Measurements from ENCODE around the gene GPR84.

GPR84 gene

GRCh38 chr12:54398218-54398617 lies 33.9 kb upstream of the GPR84 start:
- Histone ChIP-seq H3K4me3 (ENCODE audit: low read length) (no peak overlapping the region), H3K79me2 (ENCODE audit: low read length) (no peaks in the 10 kb centered on the region), H3K9me2 (replicated peaks; ENCODE audit: insufficient read depth, low read length) (no peaks in the 10 kb centered on the region), H3K27me3 (replicated peaks; ENCODE audit: insufficient read depth, low read length) (no peaks in the 10 kb centered on the region), H3K4me2 (ENCODE audit: low read depth, low read length) (no peak overlapping the region), H2AFZ (ENCODE audit: low read length) (no peak overlapping the region), H4K20me1 (ENCODE audit: insufficient read depth, low read length) (no peaks in the 10 kb centered on the region), H3K27ac (ENCODE audit: low read length) (no peak overlapping the region), H3K9me3 (replicated peaks; ENCODE audit: insufficient read depth, low read length) (no peaks in the 10 kb centered on the region), H3K36me3 (replicated peaks; ENCODE audit: insufficient read depth, low read length) (no peaks in the 10 kb centered on the region), H3K4me1 (ENCODE audit: low read length) (no peaks in the 10 kb centered on the region), H3K9ac (ENCODE audit: low read length) (no peak overlapping the region), H3F3A (ENCODE audit: insufficient read depth, low read length) (no peaks in the 10 kb centered on the region)
- DNase-seq: no peak
- TF ChIP-seq EZH2phosphoT487 (IDR thresholded peaks at IDR 0.05; ENCODE audit: low read length) (no peak), EZH2 (optimal IDR thresholded peaks at IDR 0.05; ENCODE audit: low read depth, low read length) (no peak), CTCF (IDR thresholded peaks at IDR 0.05; ENCODE audit: low read length) (no peak)

- Histone ChIP-seq H2AFZ (ENCODE audit: low read length) (no peak overlapping the region), H3K9me2 (replicated peaks; ENCODE audit: insufficient read depth, low read length) (no peaks in the 10 kb centered on the region), H3K4me1 (ENCODE audit: low read length) (no peaks in the 10 kb centered on the region), H3K9ac (ENCODE audit: low read length) (no peak overlapping the region), H3K4me2 (ENCODE audit: low read depth, low read length) (no peak overlapping the region), H3K36me3 (replicated peaks; ENCODE audit: insufficient read depth, low read length) (no peaks in the 10 kb centered on the region), H3K4me3 (ENCODE audit: low read length) (no peak overlapping the region), H3K27ac (ENCODE audit: low read length) (no peak overlapping the region), H3K79me2 (ENCODE audit: low read length) (no peaks in the 10 kb centered on the region), H3K9me3 (replicated peaks; ENCODE audit: insufficient read depth, low read length) (no peaks in the 10 kb centered on the region), H3K27me3 (replicated peaks; ENCODE audit: insufficient read depth, low read length) (no peaks in the 10 kb centered on the region), H4K20me1 (ENCODE audit: insufficient read depth, low read length) (no peaks in the 10 kb centered on the region), H3F3A (ENCODE audit: insufficient read depth, low read length) (no peaks in the 10 kb centered on the region)
- DNase-seq: no peak
- no peak for TF ChIP-seq CTCF (IDR thresholded peaks at IDR 0.05; ENCODE audit: low read length)
- TF ChIP-seq EZH2phosphoT487 (IDR thresholded peaks at IDR 0.05; ENCODE audit: low read length): no peak
- TF ChIP-seq EZH2 (optimal IDR thresholded peaks at IDR 0.05; ENCODE audit: low read depth, low read length): no peak
These were observed 32.9 kb upstream of the GPR84 start for GRCh38 chr12:54397157-54397556.

DNA sequence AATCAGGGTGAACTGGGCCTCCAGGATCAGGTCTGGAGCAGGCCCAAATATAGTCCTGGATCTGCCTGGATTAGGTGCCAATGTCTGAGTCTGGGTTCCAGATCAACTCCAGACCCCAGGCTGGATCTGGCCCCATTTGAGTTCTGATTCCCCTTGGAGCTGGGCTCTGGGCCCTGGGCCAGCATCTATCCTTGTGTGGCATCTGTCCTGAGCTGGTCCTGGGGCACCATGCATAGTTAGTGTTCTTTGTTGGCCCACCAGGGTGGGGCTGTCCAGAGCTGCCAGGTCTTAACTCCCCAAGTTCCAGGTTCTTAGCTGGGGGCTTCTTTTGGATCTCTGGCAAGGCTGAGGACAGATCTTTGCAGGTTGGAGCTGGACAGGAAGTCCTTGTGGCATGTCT lies 31.3 kb upstream of the GPR84 start:
- Histone ChIP-seq H3F3A (ENCODE audit: insufficient read depth, low read length) (no peaks in the 10 kb centered on the region), H3K4me3 (ENCODE audit: low read length) (no peak overlapping the region), H3K9ac (ENCODE audit: low read length) (no peak overlapping the region), H2AFZ (ENCODE audit: low read length) (no peak overlapping the region), H3K36me3 (replicated peaks; ENCODE audit: insufficient read depth, low read length) (no peaks in the 10 kb centered on the region), H4K20me1 (ENCODE audit: insufficient read depth, low read length) (no peaks in the 10 kb centered on the region), H3K79me2 (ENCODE audit: low read length) (no peaks in the 10 kb centered on the region), H3K9me3 (replicated peaks; ENCODE audit: insufficient read depth, low read length) (no peaks in the 10 kb centered on the region), H3K27ac (ENCODE audit: low read length) (no peak overlapping the region), H3K9me2 (replicated peaks; ENCODE audit: insufficient read depth, low read length) (no peaks in the 10 kb centered on the region), H3K27me3 (replicated peaks; ENCODE audit: insufficient read depth, low read length) (no peaks in the 10 kb centered on the region), H3K4me2 (ENCODE audit: low read depth, low read length) (no peak overlapping the region), H3K4me1 (ENCODE audit: low read length) (0 out of 2 replicates have a peak, but pooled peaks cover 3% of the 10 kb centered on the region)
- DNase-seq: no peak
- TF ChIP-seq EZH2 (optimal IDR thresholded peaks at IDR 0.05; ENCODE audit: low read depth, low read length) (no peak), CTCF (IDR thresholded peaks at IDR 0.05; ENCODE audit: low read length) (no peak), EZH2phosphoT487 (IDR thresholded peaks at IDR 0.05; ENCODE audit: low read length) (no peak)

Data from MM.1S (cell line).